K562 (cell line): ENCODE results near the gene PIGT. TPM values are rescaled to one million over a fixed set of nuclear protein-coding genes. Genes with fewer than 3 reads are reported as not detected.

Experiments
- BACH1 ChIP-seq: fragments of 200-800 bp; sonication (Bioruptor generic); IDR thresholded peaks from 2 replicates; pipeline ENCODE4 v1.6.1; 2016; ENCODE audit warnings: missing genetic modification characterization, missing compliant biosample characterization
- BHLHE40 ChIP-seq: IDR thresholded peaks from 2 replicates; pipeline ENCODE4 v1.6.1; 2011; ENCODE audit warnings: low read length, improper control_type of control experiment
- FOXK2 ChIP-seq, 2 experiments: fragments of 450-650 bp; IDR thresholded peaks in 1 of 2; conservative IDR thresholded peaks in 1 of 2; 2 replicates each; pipeline ENCODE4 v1.6.1; 2016; ENCODE audit warnings: low read depth in 2 of 2, mild to moderate bottlenecking in 1 of 2
- GABPA ChIP-seq: fragments of 200-800 bp; sonication (Bioruptor generic); conservative IDR thresholded peaks from 2 replicates; pipeline ENCODE4 v1.6.1; 2016; ENCODE audit warnings: low read depth, missing genetic modification characterization, missing compliant biosample characterization
- GATA2 ChIP-seq: sonication (generic); formaldehyde crosslinking; IDR thresholded peaks from 2 replicates; pipeline ENCODE4 v1.4.0; 2020; ENCODE audit warnings: mild to moderate bottlenecking, missing genetic modification reagents
- HNRNPUL1 ChIP-seq: fragments of 200-400 bp; formaldehyde crosslinking; IDR thresholded peaks from 2 replicates; pipeline ENCODE4 v1.6.1; 2017; ENCODE audit warnings: low read length
- MAZ ChIP-seq, 2 experiments: fragments of 450-650 bp in 1 of 2; sonication (generic) in 1 of 2; formaldehyde crosslinking; IDR thresholded peaks in 1 of 2; conservative IDR thresholded peaks in 1 of 2; 2 replicates each; pipeline versions ENCODE4 v1.4.0 to v1.5.0; 2020; ENCODE audit warnings: mild to moderate bottlenecking in 1 of 2, missing genetic modification reagents in 1 of 2
- NRF1 ChIP-seq, 2 experiments: fragments of 450-650 bp; IDR thresholded peaks in 1 of 2; conservative IDR thresholded peaks in 1 of 2; 2 replicates each; pipeline ENCODE4 v1.6.1; 2014; ENCODE audit warnings: mild to moderate bottlenecking in 2 of 2
- PCBP2 ChIP-seq: fragments of 200-400 bp; formaldehyde crosslinking; IDR thresholded peaks from 2 replicates; pipeline ENCODE4 v1.6.1; 2018; ENCODE audit warnings: low read length, low read depth, mild to moderate bottlenecking, moderate library complexity; ENCODE audit not compliant: poor library complexity, severe bottlenecking
- POLR2A ChIP-seq: fragments of 450-650 bp; conservative IDR thresholded peaks from 2 replicates; pipeline ENCODE4 v1.6.1; 2016
- RBFOX2 ChIP-seq: fragments of 200-400 bp; formaldehyde crosslinking; IDR thresholded peaks from 2 replicates; pipeline ENCODE4 v1.6.1; 2017; ENCODE audit warnings: low read depth, mild to moderate bottlenecking, low read length, moderate library complexity
- RBM14 ChIP-seq: fragments of 200-400 bp; formaldehyde crosslinking; IDR thresholded peaks from 2 replicates; pipeline ENCODE4 v1.6.1; 2018; ENCODE audit warnings: low read depth, mild to moderate bottlenecking, low read length, moderate library complexity, borderline replicate concordance; ENCODE audit not compliant: insufficient read depth
- SIN3A ChIP-seq, 2 experiments: fragments of 150-350 bp in 1 of 2; IDR thresholded peaks; 2 replicates each; pipeline ENCODE4 v1.6.1; 2011 to 2016; ENCODE audit warnings: borderline replicate concordance in 2 of 2, low read depth in 2 of 2, low read length in 2 of 2, mild to moderate bottlenecking in 2 of 2, moderate library complexity in 2 of 2; ENCODE audit not compliant: control insufficient read depth in 1 of 2
- TOE1 ChIP-seq, 2 experiments: fragments of 450-650 bp in 1 of 2; sonication (generic) in 1 of 2; formaldehyde crosslinking in 1 of 2; IDR thresholded peaks; 2 replicates each; pipeline versions ENCODE4 v1.7.1 to v1.8.0; 2016 to 2022; ENCODE audit warnings: borderline replicate concordance in 2 of 2, mild to moderate bottlenecking in 2 of 2, antibody characterized with exemption in 1 of 2, inconsistent platforms in 1 of 2, low read depth in 1 of 2, missing genetic modification reagents in 1 of 2, moderate library complexity in 1 of 2
- ZKSCAN3 ChIP-seq: fragments of 250-450 bp; sonication (Bioruptor Pico); IDR thresholded peaks from 2 replicates; pipeline ENCODE4 v1.4.0; 2020
- ZNF124 ChIP-seq: sonication (generic); formaldehyde crosslinking; IDR thresholded peaks from 2 replicates; pipeline ENCODE4 v1.8.1; 2022; ENCODE audit warnings: missing genetic modification reagents
- ZNF134 ChIP-seq: fragments of 250-450 bp; sonication (Bioruptor Pico); conservative IDR thresholded peaks from 2 replicates; pipeline ENCODE4 v1.4.0; 2020
- ZNF3 ChIP-seq: fragments of 250-450 bp; sonication (Bioruptor Pico); IDR thresholded peaks from 2 replicates; pipeline ENCODE4 v1.5.0; 2021; ENCODE audit warnings: mild to moderate bottlenecking, moderate library complexity
- ZNF384 ChIP-seq: IDR thresholded peaks from 2 replicates; pipeline ENCODE4 v1.6.1; 2012; ENCODE audit warnings: low read depth, low read length, improper control_type of control experiment
- ZNF431 ChIP-seq: sonication (generic); formaldehyde crosslinking; IDR thresholded peaks from 2 replicates; pipeline ENCODE4 v1.8.0; 2022; ENCODE audit warnings: mild to moderate bottlenecking, missing genetic modification reagents
- polyA plus RNA-seq, 8 experiments: library from polyadenylated mRNA; depleted of rRNA in 4 of 8; stranded (reverse) in 5 of 8; unstranded in 3 of 8; fragments of >200 nt; fragmentation: Nextera tagmentation in 2 of 8; fragmentation: Illumina TruSeq in 1 of 8; extraction: Ambion mirVana in 2 of 8; extraction: Trizol in 1 of 8; gene quantifications; 2 replicates each; pipeline versions ENCODE4 v1.2.1 to v1.2.3, GENCODE V29; 2011 to 2014; ENCODE audit warnings: inconsistent platforms in 1 of 8, missing spikeins in 1 of 8
- total RNA-seq, 7 experiments: library from RNA; depleted of rRNA in 6 of 7; stranded (reverse); fragments of >200 nt in 6 of 7; fragmentation: Illumina TruSeq in 2 of 7; extraction: Trizol in 2 of 7; gene quantifications; 2 replicates each; pipeline versions ENCODE4 v1.2.1 to v1.2.3, GENCODE V29; 2011 to 2021; ENCODE audit warnings: low replicate concordance in 1 of 7
- TF ChIP-seq, protein P1 (sequence below), 3 experiments: fragments of 200-800 bp in 1 of 3; fragments of 250-450 bp in 1 of 3; fragments of 450-650 bp in 1 of 3; sonication (Bioruptor Pico) in 1 of 3; sonication (Bioruptor generic) in 1 of 3; formaldehyde crosslinking in 1 of 3; IDR thresholded peaks; 2 replicates each; pipeline versions ENCODE4 v1.6.1 to v1.8.0; 2016 to 2022; ENCODE audit warnings: mild to moderate bottlenecking in 2 of 3, missing genetic modification characterization in 2 of 3, missing compliant biosample characterization in 1 of 3, moderate library complexity in 1 of 3
- TF ChIP-seq, protein P2 (sequence below): sonication (generic); formaldehyde crosslinking; IDR thresholded peaks from 2 replicates; pipeline ENCODE4 v1.9.0; 2022; ENCODE audit warnings: mild to moderate bottlenecking, missing genetic modification reagents
- TF ChIP-seq, protein P3 (sequence below): sonication (generic); formaldehyde crosslinking; IDR thresholded peaks from 2 replicates; pipeline ENCODE4 v1.8.0; 2022; ENCODE audit warnings: mild to moderate bottlenecking, missing genetic modification reagents

Gene PIGT
- total and polyA plus RNA-seq, 9 of the 15 experiments (the other 6 are each of a cell fraction or from before 2014, with no cell fraction given): 14.6 to 108 (median 46.9) TPM

DNA sequence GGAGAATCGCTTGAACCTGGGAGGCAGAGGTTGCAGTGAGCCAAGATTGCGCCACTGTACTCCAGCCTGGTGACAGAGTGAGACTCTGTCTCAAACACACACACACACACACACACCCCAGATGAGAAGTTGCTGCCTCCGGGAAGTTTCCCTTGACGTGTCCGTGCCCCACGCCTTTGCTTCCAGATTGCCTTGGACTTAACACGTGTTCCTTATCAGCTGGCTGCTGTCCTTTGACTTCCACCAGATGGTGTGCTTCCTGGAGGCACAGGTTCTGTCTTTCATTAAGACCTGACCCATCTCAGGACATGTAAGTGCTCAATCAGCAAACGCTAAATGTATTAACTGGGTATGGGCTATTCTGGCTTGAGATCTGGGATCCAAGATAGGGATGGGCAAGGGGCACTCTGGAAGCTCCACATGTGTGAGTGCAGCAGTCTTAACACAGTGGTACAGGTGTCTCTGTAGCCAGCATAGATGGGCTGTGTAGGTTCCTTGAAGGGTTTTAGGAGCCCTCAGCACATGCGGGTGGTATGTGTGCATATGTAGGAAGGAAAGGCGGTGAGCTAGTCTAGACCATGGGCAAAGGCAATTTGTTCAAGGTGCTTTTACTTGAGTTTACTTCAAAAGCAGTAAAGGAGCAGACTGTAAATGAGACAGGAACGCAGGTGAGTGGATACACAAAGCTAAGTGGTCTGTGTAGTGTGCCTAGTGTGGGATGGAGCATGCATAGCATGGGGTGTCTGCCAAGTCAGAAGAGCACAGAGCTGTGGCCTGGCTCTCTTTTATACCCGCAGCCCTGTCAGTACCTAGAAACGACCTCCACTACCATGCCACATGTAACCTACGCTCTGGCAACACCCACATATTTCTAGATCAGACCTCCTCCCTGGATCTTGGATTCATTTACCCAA, 11.6 kb downstream of the PIGT start (continued):
- TF ChIP-seq, protein P1, sequence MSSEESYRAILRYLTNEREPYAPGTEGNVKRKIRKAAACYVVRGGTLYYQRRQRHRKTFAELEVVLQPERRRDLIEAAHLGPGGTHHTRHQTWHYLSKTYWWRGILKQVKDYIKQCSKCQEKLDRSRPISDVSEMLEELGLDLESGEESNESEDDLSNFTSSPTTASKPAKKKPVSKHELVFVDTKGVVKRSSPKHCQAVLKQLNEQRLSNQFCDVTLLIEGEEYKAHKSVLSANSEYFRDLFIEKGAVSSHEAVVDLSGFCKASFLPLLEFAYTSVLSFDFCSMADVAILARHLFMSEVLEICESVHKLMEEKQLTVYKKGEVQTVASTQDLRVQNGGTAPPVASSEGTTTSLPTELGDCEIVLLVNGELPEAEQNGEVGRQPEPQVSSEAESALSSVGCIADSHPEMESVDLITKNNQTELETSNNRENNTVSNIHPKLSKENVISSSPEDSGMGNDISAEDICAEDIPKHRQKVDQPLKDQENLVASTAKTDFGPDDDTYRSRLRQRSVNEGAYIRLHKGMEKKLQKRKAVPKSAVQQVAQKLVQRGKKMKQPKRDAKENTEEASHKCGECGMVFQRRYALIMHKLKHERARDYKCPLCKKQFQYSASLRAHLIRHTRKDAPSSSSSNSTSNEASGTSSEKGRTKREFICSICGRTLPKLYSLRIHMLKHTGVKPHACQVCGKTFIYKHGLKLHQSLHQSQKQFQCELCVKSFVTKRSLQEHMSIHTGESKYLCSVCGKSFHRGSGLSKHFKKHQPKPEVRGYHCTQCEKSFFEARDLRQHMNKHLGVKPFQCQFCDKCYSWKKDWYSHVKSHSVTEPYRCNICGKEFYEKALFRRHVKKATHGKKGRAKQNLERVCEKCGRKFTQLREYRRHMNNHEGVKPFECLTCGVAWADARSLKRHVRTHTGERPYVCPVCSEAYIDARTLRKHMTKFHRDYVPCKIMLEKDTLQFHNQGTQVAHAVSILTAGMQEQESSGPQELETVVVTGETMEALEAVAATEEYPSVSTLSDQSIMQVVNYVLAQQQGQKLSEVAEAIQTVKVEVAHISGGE (CRISPR knock-in tag; IDR thresholded peaks at IDR 0.05): no peak
- TF ChIP-seq, protein P2, sequence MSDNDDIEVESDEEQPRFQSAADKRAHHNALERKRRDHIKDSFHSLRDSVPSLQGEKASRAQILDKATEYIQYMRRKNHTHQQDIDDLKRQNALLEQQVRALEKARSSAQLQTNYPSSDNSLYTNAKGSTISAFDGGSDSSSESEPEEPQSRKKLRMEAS (CRISPR knock-in tag): peak; percentile 95
- TF ChIP-seq ZKSCAN3 (CRISPR knock-in tag) (no peak), ZNF124 (no peak), GATA2 (CRISPR knock-in tag) (peak; percentile 56; the same call in 1 of the 2 replicates), HNRNPUL1 (no peak), TOE1 (IDR thresholded peaks at IDR 0.05; ENCODE audit: borderline replicate concordance) (0 out of 2 replicates have a peak, but pooled peaks have one; percentile 15), TOE1 (CRISPR knock-in tag; IDR thresholded peaks at IDR 0.05; ENCODE audit: borderline replicate concordance, low read depth) (no peak), ZNF134 (CRISPR knock-in tag) (no peak), NRF1 (conservative IDR thresholded peaks at IDR 0.05 in 1 of 2, IDR thresholded peaks at IDR 0.05 in 1 of 2) (no peak), BHLHE40 (peak; percentile 75), RBM14 (no peak), BACH1 (no peak), SIN3A (IDR thresholded peaks at IDR 0.05; ENCODE audit: borderline replicate concordance in 2 of 2, control insufficient read depth in 1 of 2, low read depth in 2 of 2, low read length in 2 of 2) (peak in 1 of 2 experiments; percentile 86; a peak in 2 of 4 replicates), ZNF384 (no peak), ZNF431 (CRISPR knock-in tag) (no peak), FOXK2 (conservative IDR thresholded peaks at IDR 0.05 in 1 of 2, IDR thresholded peaks at IDR 0.05 in 1 of 2; ENCODE audit: low read depth in 2 of 2) (0 out of 4 replicates have a peak, but pooled peaks of 1 of the 2 experiments have one; percentile 18), PCBP2 (no peak), RBFOX2 (no peak), GABPA (tag) (no peak), POLR2A (0 out of 2 replicates have a peak, but pooled peaks have one; percentile 48), ZNF3 (CRISPR knock-in tag) (no peak), MAZ (CRISPR knock-in tag; conservative IDR thresholded peaks at IDR 0.05 in 1 of 2, IDR thresholded peaks at IDR 0.05 in 1 of 2) (no peak)
- TF ChIP-seq, protein P3, sequence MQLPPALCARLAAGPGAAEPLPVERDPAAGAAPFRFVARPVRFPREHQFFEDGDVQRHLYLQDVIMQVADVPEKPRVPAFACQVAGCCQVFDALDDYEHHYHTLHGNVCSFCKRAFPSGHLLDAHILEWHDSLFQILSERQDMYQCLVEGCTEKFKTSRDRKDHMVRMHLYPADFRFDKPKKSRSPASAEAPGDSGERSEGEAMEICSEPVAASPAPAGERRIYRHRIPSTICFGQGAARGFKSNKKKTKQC (CRISPR knock-in tag): no peak
